Dendritic cell treated with granulocyte-macrophage colony-stimulating factor and Interleukin-4, amounts not matched to agents 40 ng/mL and 50 ng/mL, for 4 days (primary cell): ENCODE results near the gene STMN3.
"Not testable (repeated sequence)": the region's sequence is repeated elsewhere in the genome, so short reads cannot be mapped to it uniquely, and the experiment has no call there.

Experiments used
- H3K27ac Mint-ChIP-seq: one replicate; pipeline ENCODE4 v1.8.0; 2022; ENCODE audit warnings: mild to moderate bottlenecking, mixed read lengths
- H3K27me3 Mint-ChIP-seq: one replicate; pipeline ENCODE4 v1.8.0; 2022; ENCODE audit warnings: mild to moderate bottlenecking, mixed read lengths
- H3K36me3 Mint-ChIP-seq: one replicate; pipeline ENCODE4 v1.8.0; 2022; ENCODE audit warnings: low read depth, mixed read lengths
- H3K4me1 Mint-ChIP-seq: one replicate; pipeline ENCODE4 v1.8.0; 2022; ENCODE audit warnings: low read depth, mixed read lengths
- H3K4me3 Mint-ChIP-seq: one replicate; pipeline ENCODE4 v1.8.0; 2022; ENCODE audit warnings: mild to moderate bottlenecking, moderate library complexity, mixed read lengths
- H3K9me3 Mint-ChIP-seq: one replicate; pipeline ENCODE4 v1.8.0; 2022; ENCODE audit warnings: mixed read lengths
- intact Hi-C: fragments of 100-400 bp; cut with micrococcal nuclease; formaldehyde crosslinking; loops from one replicate; pipeline ENCODE4 v1.15.0; 2022

The STMN3 gene

DNA sequence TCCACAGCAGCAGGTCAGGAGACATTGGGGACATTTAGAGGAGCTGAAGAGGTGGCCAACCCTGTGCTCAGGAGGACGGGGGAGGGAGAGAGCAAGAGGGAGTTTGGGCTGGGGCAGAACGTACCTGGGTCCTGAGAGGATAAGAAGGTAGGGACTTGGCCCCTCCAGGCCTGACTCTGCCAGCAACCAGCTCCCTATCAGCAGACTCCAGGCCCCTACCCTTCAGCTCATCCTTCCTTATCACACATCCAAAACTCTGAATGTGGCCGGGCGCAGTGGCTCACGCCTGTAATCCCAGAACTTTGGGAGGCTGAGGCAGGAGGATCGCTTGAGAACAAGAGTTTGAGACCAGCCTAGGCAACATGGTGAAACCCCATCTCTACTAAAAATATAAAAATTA is 5.0 kb downstream of the STMN3 start:
- H3K9me3 Mint-ChIP-seq, result no peaks in the 10 kb centered on the region
- H3K36me3 Mint-ChIP-seq, result no peaks in the 10 kb centered on the region
- H3K27ac Mint-ChIP-seq, result no peak overlapping the region
- intact Hi-C loops, result no loop called here
- peaks cover 10% of the 10 kb centered on the region for H3K4me1 Mint-ChIP-seq
- peaks cover 36% of the 10 kb centered on the region for H3K27me3 Mint-ChIP-seq
- no peak overlapping the region for H3K4me3 Mint-ChIP-seq

DNA sequence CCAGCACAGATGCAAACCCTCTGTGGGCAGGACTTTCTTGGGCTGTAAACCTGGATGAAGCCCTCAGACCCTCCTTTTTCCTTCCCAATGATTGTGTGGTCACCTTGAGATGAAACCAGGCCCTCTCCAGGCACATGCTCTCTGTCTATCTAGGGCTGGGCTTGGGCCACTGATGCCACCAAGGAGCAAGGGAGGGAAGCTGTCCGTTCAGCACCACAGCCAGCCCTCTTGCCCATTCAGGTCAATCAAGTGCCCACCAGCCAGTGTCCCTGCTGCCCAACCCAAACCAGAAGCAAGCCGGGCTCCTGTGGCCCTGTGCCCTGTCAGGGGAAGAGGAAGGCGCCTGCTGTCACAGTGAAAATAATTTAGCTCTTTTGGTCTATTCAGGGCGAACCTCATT is 8.0 kb downstream of the STMN3 start:
- intact Hi-C loops, result no loop called here
- H3K27ac Mint-ChIP-seq, result no peak overlapping the region
- H3K4me1 Mint-ChIP-seq, result peaks cover 8% of the 10 kb centered on the region
- peaks cover 24% of the 10 kb centered on the region for H3K27me3 Mint-ChIP-seq
- H3K4me3 Mint-ChIP-seq, result no peak overlapping the region
- H3K9me3 Mint-ChIP-seq, result no peaks in the 10 kb centered on the region
- no peaks in the 10 kb centered on the region for H3K36me3 Mint-ChIP-seq

DNA sequence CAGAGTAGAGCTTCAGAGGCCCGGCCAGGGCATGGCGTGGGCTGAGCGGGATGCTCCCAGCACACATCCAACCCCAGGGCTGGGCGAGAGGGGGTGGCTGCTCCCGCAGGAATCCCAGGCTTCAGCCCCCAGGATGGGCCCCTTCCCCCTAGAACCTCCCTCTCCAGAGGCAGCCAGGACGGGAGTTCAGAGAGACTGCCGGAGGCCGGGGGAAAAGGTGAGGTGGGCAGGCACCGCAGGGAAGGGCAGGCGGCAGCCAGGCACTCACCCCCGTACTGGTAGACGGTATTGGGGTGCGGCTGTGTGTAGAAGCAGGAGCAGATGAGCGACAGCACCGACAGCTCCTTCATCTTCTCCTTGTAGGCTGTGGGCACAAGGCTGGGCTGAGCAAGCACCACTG is 9.3 kb downstream of the STMN3 start:
- Mint-ChIP-seq H3K36me3 (peaks cover 4% of the 10 kb centered on the region), H3K4me3 (no peak overlapping the region), H3K9me3 (no peaks in the 10 kb centered on the region), H3K4me1 (peaks cover 18% of the 10 kb centered on the region), H3K27ac (no peak overlapping the region), H3K27me3 (peaks cover 23% of the 10 kb centered on the region)
- intact Hi-C loops, result no loop called here

- no peak overlapping the region for H3K4me3 Mint-ChIP-seq
- H3K36me3 Mint-ChIP-seq, result peaks cover 6% of the 10 kb centered on the region
- intact Hi-C loops, result no loop called here
- peak overlapping the region; percentile 84 for H3K27ac Mint-ChIP-seq
- H3K9me3 Mint-ChIP-seq, result no peaks in the 10 kb centered on the region
- peaks cover 23% of the 10 kb centered on the region for H3K27me3 Mint-ChIP-seq
- peaks cover 20% of the 10 kb centered on the region for H3K4me1 Mint-ChIP-seq
Observed at GRCh38 chr20:63643499-63643898, 9.7 kb downstream of the STMN3 start.

GRCh38 chr20:63642527-63643247 is 10.5 kb downstream of the STMN3 start:
- Mint-ChIP-seq H3K4me3 (peak overlapping the region; percentile 70), H3K4me1 (peaks cover 26% of the 10 kb centered on the region), H3K27me3 (peaks cover 23% of the 10 kb centered on the region), H3K36me3 (peaks cover 6% of the 10 kb centered on the region), H3K9me3 (no peaks in the 10 kb centered on the region), H3K27ac (peak overlapping the region; percentile 84)
- intact Hi-C loops, result no loop called here

GRCh38 chr20:63641792-63642523 is 11.3 kb downstream of the STMN3 start:
- Mint-ChIP-seq H3K36me3 (peaks cover 6% of the 10 kb centered on the region), H3K27me3 (peaks cover 23% of the 10 kb centered on the region), H3K9me3 (no peaks in the 10 kb centered on the region), H3K4me1 (peaks cover 32% of the 10 kb centered on the region), H3K4me3 (peak overlapping the region; percentile 72), H3K27ac (peak overlapping the region; percentile 84)
- intact Hi-C loops, result loop anchor here (2.0 kb wide), 1 partner anchor 103 kb away; no protein-coding TSS in a partner anchor

DNA sequence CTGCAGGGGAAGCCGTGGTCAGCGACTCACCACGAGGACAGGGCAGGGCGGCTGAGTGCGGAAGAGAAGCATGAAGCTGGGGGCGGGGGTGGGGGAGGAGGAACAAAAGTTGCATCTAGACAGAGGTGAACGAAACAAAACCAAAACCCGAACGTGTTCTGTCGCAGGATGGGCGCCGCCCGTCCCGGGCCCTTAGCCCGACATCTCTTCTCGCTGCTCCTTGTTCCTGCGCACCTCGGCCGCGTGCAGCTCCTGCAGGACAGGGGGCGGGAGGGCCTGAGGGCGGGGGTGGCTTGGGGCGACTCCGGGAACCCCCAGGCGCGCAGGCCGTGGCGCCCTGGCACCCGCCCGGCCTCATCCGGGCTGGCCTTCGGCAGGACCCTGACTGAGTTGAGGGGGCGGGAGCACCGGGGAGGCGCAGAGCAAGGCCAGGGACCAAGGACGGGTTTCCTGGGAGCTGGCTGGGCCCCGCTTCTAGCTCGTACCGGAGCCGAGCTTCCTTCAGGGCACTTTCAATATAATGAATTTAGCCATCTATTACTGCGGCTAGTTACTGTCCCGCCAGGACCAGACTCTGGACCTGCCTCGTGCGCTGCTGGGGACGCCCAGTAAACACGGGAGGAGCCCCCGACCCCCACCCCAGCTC is 12.0 kb downstream of the STMN3 start:
- Mint-ChIP-seq H3K27me3 (peaks cover 23% of the 10 kb centered on the region), H3K4me3 (peak overlapping the region; percentile 72), H3K4me1 (peaks cover 36% of the 10 kb centered on the region), H3K27ac (peak overlapping the region; percentile 84), H3K9me3 (no peaks in the 10 kb centered on the region), H3K36me3 (peaks cover 6% of the 10 kb centered on the region)
- intact Hi-C loops, result loop anchor here (2.0 kb wide), 1 partner anchor 102 kb away; no protein-coding TSS in a partner anchor

DNA sequence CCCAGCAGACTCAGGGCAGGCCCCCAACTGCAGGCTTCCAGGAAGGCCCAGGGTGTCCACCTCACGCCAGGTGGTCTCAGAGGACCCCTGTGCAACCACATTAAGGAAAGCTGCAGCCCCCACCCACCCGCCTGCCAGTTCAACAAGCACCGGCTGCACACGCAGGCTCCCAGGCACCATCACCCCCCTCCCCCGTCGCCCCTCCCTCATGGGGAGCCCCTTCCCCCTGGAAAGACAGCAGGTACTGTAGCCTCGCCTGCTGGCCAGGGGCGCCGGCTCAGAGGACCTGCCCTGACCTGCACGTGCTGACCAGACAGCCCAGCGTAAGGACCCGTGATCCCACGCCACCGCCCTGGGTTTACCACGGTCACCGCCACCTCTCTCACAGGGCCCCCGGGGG is 12.5 kb downstream of the STMN3 start:
- intact Hi-C loops, result loop anchor here (2.0 kb wide), 1 partner anchor 102 kb away; no protein-coding TSS in a partner anchor
- Mint-ChIP-seq H3K27ac (peak overlapping the region; percentile 84), H3K27me3 (peaks cover 18% of the 10 kb centered on the region), H3K4me3 (peak overlapping the region; percentile 80), H3K4me1 (peaks cover 38% of the 10 kb centered on the region)
- not testable (repeated sequence) for H3K36me3 Mint-ChIP-seq, H3K9me3 Mint-ChIP-seq

DNA sequence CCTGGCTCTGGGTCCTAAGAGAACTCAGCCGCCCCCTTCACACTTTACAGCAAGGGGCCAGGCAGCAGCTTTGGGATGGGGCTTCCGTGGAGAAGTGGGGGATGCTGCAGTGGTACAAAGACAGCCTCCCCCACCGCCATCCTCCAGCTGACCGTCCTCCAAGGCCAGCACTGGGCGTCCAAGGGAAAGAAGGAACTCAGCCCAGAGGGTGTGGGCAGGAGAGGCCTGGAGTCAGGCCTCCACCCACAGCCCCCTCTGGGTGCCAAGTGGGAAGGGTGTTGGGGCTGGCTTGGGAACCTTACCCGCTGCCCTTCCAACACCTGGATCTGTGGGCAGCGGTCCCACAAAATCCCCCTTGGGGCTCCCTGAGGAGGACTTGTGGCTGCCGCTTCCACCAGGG is 13.1 kb downstream of the STMN3 start:
- intact Hi-C loops, result loop anchor here (2.0 kb wide), 1 partner anchor 101 kb away; no protein-coding TSS in a partner anchor
- Mint-ChIP-seq H3K9me3 (no peaks in the 10 kb centered on the region), H3K27ac (peak overlapping the region; percentile 84), H3K27me3 (peaks cover 18% of the 10 kb centered on the region), H3K4me1 (peaks cover 41% of the 10 kb centered on the region), H3K36me3 (peaks cover 6% of the 10 kb centered on the region), H3K4me3 (peak overlapping the region; percentile 80)

GRCh38 chr20:63639093-63639975 is 13.9 kb downstream of the STMN3 start:
- Mint-ChIP-seq H3K27ac (peak overlapping the region; percentile 84), H3K27me3 (peaks cover 15% of the 10 kb centered on the region), H3K4me1 (peaks cover 41% of the 10 kb centered on the region), H3K4me3 (peak overlapping the region; percentile 80), H3K9me3 (no peaks in the 10 kb centered on the region), H3K36me3 (peaks cover 6% of the 10 kb centered on the region)
- intact Hi-C loops, result no loop called here

- H3K27ac Mint-ChIP-seq, result peak overlapping the region; percentile 57
- no peaks in the 10 kb centered on the region for H3K9me3 Mint-ChIP-seq
- no peaks in the 10 kb centered on the region for H3K27me3 Mint-ChIP-seq
- intact Hi-C loops, result no loop called here
- H3K4me3 Mint-ChIP-seq, result no peak overlapping the region
- H3K4me1 Mint-ChIP-seq, result peaks cover 34% of the 10 kb centered on the region
- peaks cover 6% of the 10 kb centered on the region for H3K36me3 Mint-ChIP-seq
Observed at GRCh38 chr20:63636752-63637628, 16.2 kb downstream of the STMN3 start.

- Mint-ChIP-seq H3K4me3 (peak overlapping the region; percentile 34), H3K27ac (peak overlapping the region; percentile 82), H3K27me3 (no peaks in the 10 kb centered on the region), H3K4me1 (peaks cover 45% of the 10 kb centered on the region), H3K36me3 (peaks cover 6% of the 10 kb centered on the region), H3K9me3 (no peaks in the 10 kb centered on the region)
- intact Hi-C loops, result no loop called here
Observed at GRCh38 chr20:63635431-63636141, 17.6 kb downstream of the STMN3 start.
